Thyroid gland (tissue), 4 donors: ENCODE results near the gene GNPNAT1. TPM values are rescaled to one million over a fixed set of nuclear protein-coding genes. Genes with fewer than 3 reads are reported as not detected.

Experiments
- DNase-seq, 2 donors: peaks; one replicate each; pipeline ENCODE4 v3.0.0-alpha.2; 2019
- H3K27ac ChIP-seq, 3 donors: fragments of 200-600 bp; sonication (generic); 1 replicate in 2 of 3; 2 replicates in 1 of 3; pipeline ENCODE4 v1.5.1; 2016 to 2019; ENCODE audit warnings: mild to moderate bottlenecking in 1 of 3, moderate library complexity in 1 of 3
- H3K27me3 ChIP-seq: fragments of 200-600 bp; sonication (generic); one replicate; pipeline ENCODE4 v1.5.1; 2019
- H3K36me3 ChIP-seq, 2 donors: fragments of 200-600 bp; sonication (generic); one replicate each; pipeline ENCODE4 v1.5.1; 2016 to 2019
- H3K4me1 ChIP-seq, 2 donors: fragments of 200-600 bp; sonication (generic); one replicate each; pipeline ENCODE4 v1.5.1; 2017 to 2019
- H3K4me3 ChIP-seq, 3 donors: fragments of 200-600 bp; sonication (generic); replicated peaks in 1 of 3; 1 replicate in 2 of 3; 2 replicates in 1 of 3; pipeline ENCODE4 v1.5.1; 2016; ENCODE audit warnings: mild to moderate bottlenecking in 1 of 3
- H3K9me3 ChIP-seq: fragments of 200-600 bp; sonication (generic); one replicate; pipeline ENCODE4 v1.5.1; 2017
- CTCF ChIP-seq, 6 experiments: fragments of 200-600 bp in 3 of 6; fragments of 450-650 bp in 3 of 6; sonication (generic) in 3 of 6; IDR thresholded peaks; one replicate each; pipeline ENCODE4 v1.5.1; 2016 to 2019; ENCODE audit warnings: antibody characterized with exemption in 6 of 6, mild to moderate bottlenecking in 2 of 6, inconsistent platforms in 1 of 6, moderate library complexity in 1 of 6
- POLR2A ChIP-seq, 2 donors: fragments of 450-650 bp; IDR thresholded peaks; one replicate each; pipeline ENCODE4 v1.6.1; 2017; ENCODE audit warnings: antibody characterized with exemption in 2 of 2, mild to moderate bottlenecking in 2 of 2, moderate library complexity in 1 of 2
- WGBS, 2 donors: methylation state at CpG; one replicate each; pipeline ENCODE4 v1.1.5; 2017; 5-methylcytosine and 5-hydroxymethylcytosine counted together
- intact Hi-C: fragments of 100-400 bp; cut with DNase I; formaldehyde crosslinking; loops from one replicate; pipeline ENCODE4 v1.15.1; 2023
- total RNA-seq, 4 donors: library from RNA; depleted of rRNA; stranded (reverse); fragments of >200 nt; gene quantifications; one replicate each; pipeline ENCODE4 v1.2.3, GENCODE V29; 2016

The GNPNAT1 gene
- total RNA-seq, 4 donors from 2014 or later, result 10.3 to 11.7 (median 10.6) TPM

- Histone ChIP-seq H3K9me3 (no peaks in the 10 kb centered on the region), H3K27me3 (no peaks in the 10 kb centered on the region), H3K4me1 (no peaks in the 10 kb centered on the region), H3K4me3 (no peak overlapping the region), H3K36me3 (no peaks in the 10 kb centered on the region), H3K27ac (no peak overlapping the region)
- DNase-seq, result no peak
- WGBS, 2 donors, result 88% methylated on average over 3 of the region's 3 CpGs
- intact Hi-C loops, result no loop called here
- TF ChIP-seq POLR2A (IDR thresholded peaks at IDR 0.05), result no peak
- no peak for TF ChIP-seq CTCF (IDR thresholded peaks at IDR 0.05)
These were observed 11.2 kb upstream of the GNPNAT1 start for GRCh38 chr14:52802597-52802996.

GRCh38 chr14:52801014-52801712 is 9.8 kb upstream of the GNPNAT1 start:
- no peak overlapping the region for H3K27ac ChIP-seq
- TF ChIP-seq CTCF (IDR thresholded peaks at IDR 0.05), result no peak
- TF ChIP-seq POLR2A (IDR thresholded peaks at IDR 0.05), result no peak
- DNase-seq, result no peak

GRCh38 chr14:52798826-52799225 is 7.4 kb upstream of the GNPNAT1 start:
- no peak overlapping the region for H3K4me3 ChIP-seq
- H3K9me3 ChIP-seq, result no peaks in the 10 kb centered on the region
- 95 to 97% methylated on average over 15 of the region's 15 CpGs for WGBS, 2 donors
- intact Hi-C loops, result no loop called here
- no peaks in the 10 kb centered on the region for H3K4me1 ChIP-seq
- no peaks in the 10 kb centered on the region for H3K27me3 ChIP-seq
- no peak for DNase-seq
- no peak for TF ChIP-seq POLR2A (IDR thresholded peaks at IDR 0.05)
- TF ChIP-seq CTCF (IDR thresholded peaks at IDR 0.05), result no peak
- H3K27ac ChIP-seq, result no peak overlapping the region
- H3K36me3 ChIP-seq, result no peaks in the 10 kb centered on the region

More at GRCh38 chr14:52801014-52801712, 9.8 kb upstream of the GNPNAT1 start:
- Histone ChIP-seq H3K9me3 (no peaks in the 10 kb centered on the region), H3K4me3 (no peak overlapping the region), H3K36me3 (no peaks in the 10 kb centered on the region), H3K4me1 (no peaks in the 10 kb centered on the region), H3K27me3 (no peaks in the 10 kb centered on the region)
- intact Hi-C loops, result no loop called here
- 72 to 79% methylated on average over 5 of the region's 5 CpGs for WGBS, 2 donors

GRCh38 chr14:52797653-52798052 is 6.2 kb upstream of the GNPNAT1 start:
- intact Hi-C loops, result no loop called here
- Histone ChIP-seq H3K36me3 (no peaks in the 10 kb centered on the region), H3K27ac (no peak overlapping the region), H3K9me3 (no peaks in the 10 kb centered on the region), H3K4me1 (no peaks in the 10 kb centered on the region), H3K27me3 (no peaks in the 10 kb centered on the region), H3K4me3 (no peak overlapping the region)
- TF ChIP-seq CTCF (IDR thresholded peaks at IDR 0.05), result no peak
- TF ChIP-seq POLR2A (IDR thresholded peaks at IDR 0.05), result no peak
- WGBS, 2 donors, result 68 to 74% methylated on average over 3 of the region's 3 CpGs
- DNase-seq, result no peak

GRCh38 chr14:52793061-52793460 is 1.7 kb upstream of the GNPNAT1 start:
- intact Hi-C loops, result no loop called here
- TF ChIP-seq CTCF (IDR thresholded peaks at IDR 0.05) (no peak), POLR2A (IDR thresholded peaks at IDR 0.05) (no peak)
- no peak for DNase-seq
- no peaks in the 10 kb centered on the region for H3K36me3 ChIP-seq
- H3K4me3 ChIP-seq, result no peak overlapping the region
- peaks cover 0 to 8% of the 10 kb centered on the region in 2 donors for H3K4me1 ChIP-seq
- no peaks in the 10 kb centered on the region for H3K9me3 ChIP-seq
- no peaks in the 10 kb centered on the region for H3K27me3 ChIP-seq
- H3K27ac ChIP-seq, result no peak overlapping the region
- WGBS, 2 donors, result 71 to 77% methylated on average over 2 of the region's 2 CpGs
